NCI-H526 (cell line): Measurements from ENCODE around the gene NWD2.
"Not testable (repeated sequence)": the region's sequence is repeated elsewhere in the genome, so short reads cannot be mapped to it uniquely, and the experiment has no call there.

ENCODE experiments used
- DNase-seq, 2 experiments: peaks; one replicate each; lab custom pipeline; 2025; lab: John Stamatoyannopoulos, UW

The NWD2 gene

GRCh38 chr4:37495353-37495752 is 250.8 kb downstream of the NWD2 start:
- DNase-seq, result not testable (repeated sequence)
